DMS79 (cell line): ENCODE data around the gene SPG7.
A peak's percentile ranks its signal among the peaks of the same experiment; 100 is the strongest.

ENCODE experiments used
- DNase-seq: peaks from one replicate; lab custom pipeline; 2025; lab: John Stamatoyannopoulos, UW

The SPG7 gene

GRCh38 chr16:89547291-89547690, 39.1 kb downstream of the SPG7 start:
- DNase-seq, result no peak

DNA sequence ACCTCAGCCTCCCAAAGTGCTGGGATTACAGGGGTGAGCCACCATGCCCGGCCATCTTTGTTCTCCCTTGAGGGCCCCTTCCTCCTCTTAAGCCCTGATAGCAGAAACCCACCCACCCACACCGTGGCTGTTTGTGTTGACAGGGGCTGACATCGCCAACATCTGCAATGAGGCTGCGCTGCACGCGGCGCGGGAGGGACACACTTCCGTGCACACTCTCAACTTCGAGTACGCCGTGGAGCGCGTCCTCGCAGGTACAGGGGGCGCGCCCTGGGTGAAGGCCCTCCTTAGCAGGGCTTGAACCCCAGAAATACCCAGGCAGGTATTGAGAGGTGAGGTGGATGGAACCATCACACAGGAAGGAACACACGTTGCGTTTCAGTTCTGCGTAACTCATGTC, 39.7 kb downstream of the SPG7 start:
- no peak for DNase-seq

DNA sequence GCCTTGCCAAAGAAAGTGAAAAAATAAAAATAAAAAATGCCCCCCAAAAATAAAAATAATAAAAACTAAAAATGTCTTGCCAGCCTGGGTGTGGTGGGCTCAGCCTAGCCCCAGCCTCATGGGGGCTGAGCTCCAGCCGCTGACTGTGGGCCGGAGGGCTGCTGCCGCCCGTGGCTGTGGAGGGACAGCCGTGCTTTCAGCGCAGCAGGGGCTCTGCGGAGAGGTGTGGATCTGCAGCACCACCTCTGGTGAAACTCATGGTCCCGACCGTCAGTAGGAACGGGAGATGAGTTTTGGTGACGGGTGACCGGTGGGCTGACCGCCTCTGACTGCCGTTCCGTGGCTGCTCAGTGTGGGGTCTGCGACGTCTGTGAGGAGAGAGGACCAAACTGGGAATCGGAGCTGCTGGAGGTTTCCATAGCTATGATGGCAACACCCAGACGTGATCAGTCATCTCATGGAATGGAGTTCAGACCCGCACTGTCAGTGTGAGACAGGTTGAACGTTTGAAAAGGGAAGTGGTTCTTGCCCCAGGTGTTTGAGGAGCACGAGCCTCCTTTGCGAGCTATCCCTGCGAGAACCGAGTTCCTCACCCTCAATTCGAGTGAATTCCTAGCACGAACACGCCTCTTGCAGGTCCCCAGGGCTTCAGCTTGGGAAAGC, 40.3 kb downstream of the SPG7 start:
- DNase-seq, result no peak

DNA sequence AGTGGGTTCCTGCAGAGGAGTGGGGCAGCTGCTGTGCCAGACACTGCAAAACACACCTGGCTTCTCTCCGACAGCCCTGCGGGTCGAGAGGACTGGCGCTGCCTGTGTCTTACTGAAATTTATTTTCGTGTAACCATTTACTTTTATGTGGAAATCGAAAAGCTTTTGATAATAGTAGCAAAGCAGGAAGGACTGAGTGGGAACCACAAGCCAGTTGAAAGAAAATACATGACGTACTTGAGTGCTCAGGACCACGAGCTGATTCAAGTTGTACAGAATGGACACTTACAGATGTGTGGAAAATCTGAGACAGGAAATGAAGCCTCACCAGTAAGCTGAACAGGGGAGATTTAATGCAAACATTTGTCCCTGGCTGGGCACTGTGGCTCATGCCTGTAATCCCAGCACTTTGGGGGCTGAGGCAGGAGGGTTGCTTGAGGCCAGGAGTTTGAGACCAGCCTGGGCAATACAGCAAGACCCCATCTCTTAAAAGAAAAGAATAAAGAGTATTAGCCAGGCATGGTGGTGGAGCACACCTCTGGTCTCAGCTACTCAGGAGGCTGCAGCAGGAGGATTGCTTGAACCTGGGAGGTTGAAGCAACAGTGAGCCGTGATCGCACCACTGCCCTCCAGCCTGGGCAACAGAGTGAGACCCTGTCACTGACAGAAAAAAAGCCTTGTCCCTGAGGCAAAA, 41.0 kb downstream of the SPG7 start:
- DNase-seq, result no peak

GRCh38 chr16:89550421-89551007, 42.3 kb downstream of the SPG7 start:
- DNase-seq, result no peak

DNA sequence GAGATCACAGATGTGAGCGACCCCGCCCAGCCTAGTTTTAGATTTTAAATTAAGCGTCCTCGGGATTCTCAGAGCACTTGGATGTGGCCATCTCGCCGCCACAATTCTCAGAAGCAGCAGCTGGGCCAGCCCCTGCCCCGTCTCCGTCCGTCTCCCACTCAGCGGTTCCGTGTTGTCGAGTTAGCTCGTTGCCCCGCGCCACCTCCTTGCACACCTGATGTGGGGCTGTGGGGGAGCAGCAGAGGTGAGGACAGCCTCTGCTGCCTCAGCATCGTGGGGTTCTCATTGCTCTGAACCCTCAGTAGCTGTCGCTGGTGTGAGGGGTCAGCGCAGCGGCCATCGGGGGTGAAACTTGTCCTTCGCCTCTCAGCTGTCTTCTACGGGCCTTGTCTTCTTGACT, 44.1 kb downstream of the SPG7 start:
- no peak for DNase-seq

DNA sequence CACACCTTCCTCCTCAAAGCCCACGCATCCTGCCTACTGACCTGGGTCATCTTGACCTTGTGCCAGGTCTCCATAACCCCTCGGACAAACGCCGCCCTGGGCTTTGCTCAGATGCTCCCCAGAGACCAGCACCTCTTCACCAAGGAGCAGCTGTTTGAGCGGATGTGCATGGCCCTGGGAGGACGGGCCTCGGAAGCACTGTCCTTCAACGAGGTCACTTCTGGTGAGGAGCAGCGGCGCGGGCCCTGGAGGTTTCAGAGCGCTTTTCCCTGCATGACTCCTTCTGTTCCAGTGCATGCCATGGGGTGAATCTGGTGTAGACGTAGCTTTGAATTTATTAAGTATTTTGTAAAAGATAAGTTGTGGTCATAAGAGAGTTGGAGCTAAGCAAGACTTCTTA, 44.7 kb downstream of the SPG7 start:
- no peak for DNase-seq

DNA sequence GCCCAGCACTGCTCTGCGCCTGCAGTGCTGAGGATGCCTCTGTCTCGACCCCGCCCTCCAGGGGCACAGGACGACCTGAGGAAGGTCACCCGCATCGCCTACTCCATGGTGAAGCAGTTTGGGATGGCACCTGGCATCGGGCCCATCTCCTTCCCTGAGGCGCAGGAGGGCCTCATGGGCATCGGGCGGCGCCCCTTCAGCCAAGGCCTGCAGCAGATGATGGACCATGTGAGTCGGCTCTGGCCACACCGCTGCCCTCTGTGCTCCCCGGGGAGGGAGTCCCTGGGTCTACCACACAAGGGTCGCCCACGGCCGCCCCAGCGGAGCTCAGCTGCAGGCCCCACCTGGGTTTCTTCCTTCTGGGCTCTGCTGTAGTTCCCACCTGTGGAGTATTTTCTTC, 45.5 kb downstream of the SPG7 start:
- no peak for DNase-seq

DNA sequence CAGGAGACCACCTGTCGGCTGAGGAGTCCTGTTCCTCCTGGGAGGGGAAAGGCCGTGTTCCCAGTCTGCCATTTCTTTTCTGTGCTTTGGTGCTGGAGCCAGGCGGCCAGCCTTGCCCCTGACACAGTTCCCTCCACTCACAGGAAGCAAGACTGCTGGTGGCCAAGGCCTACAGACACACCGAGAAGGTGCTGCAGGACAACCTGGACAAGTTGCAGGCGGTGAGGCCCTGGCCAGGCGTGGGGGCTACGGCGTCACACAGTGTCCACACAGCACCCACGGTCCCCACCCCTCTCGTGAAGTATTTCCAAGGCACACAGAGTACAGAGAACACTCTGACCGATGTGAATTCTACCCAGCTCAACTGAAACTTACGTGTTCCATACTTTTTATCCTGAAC, 46.1 kb downstream of the SPG7 start:
- DNase-seq, result no peak

DNA sequence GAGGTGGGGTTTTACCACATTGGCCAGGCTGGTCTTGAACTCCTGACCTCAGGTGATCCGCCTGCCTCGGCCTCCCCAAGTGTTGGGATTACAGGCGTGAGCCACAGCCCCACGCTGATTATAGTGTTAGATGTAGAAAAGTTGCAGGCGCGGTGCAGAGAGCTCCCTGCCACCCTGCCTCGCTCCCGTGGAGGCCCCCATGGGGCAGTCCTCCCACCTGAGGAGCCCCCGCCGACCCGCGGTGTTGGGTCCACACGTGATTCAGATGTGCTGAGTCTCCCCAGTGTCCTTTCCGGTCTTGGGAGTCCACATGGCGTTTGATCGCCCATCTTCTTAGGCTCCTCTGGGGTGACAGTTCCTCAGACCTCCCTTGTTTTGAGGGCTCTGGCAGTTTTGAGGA, 47.1 kb downstream of the SPG7 start:
- no peak for DNase-seq

- DNase-seq, result no peak
Observed at GRCh38 chr16:89555780-89556179, 47.6 kb downstream of the SPG7 start.

DNA sequence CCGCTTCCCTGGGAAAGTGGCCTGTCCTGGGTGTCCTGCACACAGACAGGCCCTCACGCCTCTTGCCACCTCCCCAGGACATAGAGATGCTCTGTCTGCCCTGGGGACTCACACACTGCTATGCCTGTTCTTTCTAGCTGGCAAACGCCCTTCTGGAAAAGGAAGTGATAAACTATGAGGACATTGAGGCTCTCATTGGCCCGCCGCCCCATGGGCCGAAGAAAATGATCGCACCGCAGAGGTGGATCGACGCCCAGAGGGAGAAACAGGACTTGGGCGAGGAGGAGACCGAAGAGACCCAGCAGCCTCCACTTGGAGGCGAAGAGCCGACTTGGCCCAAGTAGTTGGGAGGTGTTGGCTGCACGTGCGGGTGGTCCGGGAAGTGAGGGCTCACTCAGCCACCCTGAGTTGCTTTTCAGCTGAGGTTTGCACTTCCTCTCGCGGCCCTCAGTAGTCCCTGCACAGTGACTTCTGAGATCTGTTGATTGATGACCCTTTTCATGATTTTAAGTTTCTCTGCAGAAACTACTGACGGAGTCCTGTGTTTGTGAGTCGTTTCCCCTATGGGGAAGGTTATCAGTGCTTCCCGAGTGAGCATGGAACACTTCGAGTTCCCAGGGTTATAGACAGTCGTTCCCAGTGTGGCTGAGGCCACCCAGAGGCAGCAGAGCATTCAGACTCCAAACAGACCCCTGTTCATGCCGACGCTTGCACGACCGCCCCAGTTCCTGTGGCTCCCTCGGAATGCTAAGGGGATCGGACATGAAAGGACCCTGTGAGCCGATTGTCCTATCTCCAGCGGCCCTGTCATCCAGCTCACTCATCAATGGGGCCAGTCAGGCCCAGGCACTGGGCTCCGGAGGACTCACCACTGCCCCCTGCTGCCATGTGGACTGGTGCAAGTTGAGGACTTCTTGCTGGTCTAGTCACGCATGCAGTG, 48.8 kb downstream of the SPG7 start:
- DNase-seq, result no peak

DNA sequence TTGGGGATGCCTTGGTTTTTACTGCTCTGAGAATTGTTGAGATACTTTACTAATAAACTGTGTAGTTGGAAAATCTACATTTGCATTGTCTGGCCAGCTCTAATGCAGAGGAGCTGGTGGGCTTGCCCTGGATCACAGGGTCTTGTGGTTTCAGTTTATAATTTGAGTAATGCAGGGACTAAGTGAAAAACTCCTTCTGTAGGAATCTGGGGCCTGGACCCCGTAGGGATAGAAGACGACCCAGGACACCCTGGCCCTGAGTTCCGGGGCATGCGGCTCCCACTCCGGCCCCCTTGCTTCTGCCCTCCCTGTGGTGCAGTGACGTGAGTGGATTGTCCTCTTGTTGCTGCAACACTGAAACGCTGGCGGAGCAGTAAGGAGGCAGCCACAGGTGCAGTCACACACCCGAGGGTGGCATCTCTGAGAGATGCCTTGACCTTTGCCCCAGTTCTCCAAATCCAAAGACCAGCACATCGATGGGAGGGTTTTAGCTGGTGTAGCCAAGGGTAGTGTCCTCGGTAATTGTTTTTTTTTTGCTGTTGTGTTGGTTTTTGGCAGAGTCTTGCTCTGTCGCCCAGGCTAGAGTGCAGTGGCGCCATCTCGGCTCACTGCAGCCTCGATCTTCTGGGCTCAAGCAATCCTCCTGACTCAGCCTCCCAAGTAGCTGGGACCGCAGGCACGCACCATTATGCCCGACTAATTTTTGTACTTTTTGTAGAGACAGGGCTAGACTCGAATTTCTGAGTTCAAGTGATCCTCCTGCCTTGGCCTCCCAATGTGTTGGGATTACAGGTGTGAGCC, 49.7 kb downstream of the SPG7 start:
- no peak for DNase-seq

GRCh38 chr16:89560378-89561141, 52.4 kb downstream of the SPG7 start, which contains the start of gene RPL13:
TSS of gene RPL13 (plus strand) at chr16:89560682. CDS start at chr16:89560960, 278 bp downstream.
- peak; percentile 68 for DNase-seq

DNA sequence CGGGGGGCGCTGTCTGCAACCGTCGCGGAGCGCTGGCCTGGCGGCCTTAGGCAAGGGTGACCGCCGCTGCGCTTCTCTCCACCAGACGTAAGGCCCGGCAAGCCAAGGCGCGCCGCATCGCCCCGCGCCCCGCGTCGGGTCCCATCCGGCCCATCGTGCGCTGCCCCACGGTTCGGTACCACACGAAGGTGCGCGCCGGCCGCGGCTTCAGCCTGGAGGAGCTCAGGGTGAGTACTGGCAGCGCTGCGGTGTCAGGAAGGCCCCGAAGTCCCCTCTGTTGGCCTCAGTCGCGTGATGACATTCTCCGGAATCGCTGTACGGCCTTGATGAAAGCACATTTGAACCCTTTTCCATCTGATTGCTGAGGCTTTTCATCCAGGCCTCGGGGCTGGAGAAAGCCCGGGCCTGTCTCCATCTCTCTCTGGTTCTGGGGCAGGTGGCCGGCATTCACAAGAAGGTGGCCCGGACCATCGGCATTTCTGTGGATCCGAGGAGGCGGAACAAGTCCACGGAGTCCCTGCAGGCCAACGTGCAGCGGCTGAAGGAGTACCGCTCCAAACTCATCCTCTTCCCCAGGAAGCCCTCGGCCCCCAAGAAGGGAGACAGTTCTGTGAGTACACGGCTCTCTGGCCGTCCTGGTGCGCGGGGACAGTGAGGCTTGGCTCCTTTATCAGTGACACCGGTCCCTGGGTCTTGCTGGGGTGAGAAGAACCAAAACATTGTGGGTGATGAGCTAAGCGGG, 53.1 kb downstream of the SPG7 start:
- DNase-seq, result no peak

DNA sequence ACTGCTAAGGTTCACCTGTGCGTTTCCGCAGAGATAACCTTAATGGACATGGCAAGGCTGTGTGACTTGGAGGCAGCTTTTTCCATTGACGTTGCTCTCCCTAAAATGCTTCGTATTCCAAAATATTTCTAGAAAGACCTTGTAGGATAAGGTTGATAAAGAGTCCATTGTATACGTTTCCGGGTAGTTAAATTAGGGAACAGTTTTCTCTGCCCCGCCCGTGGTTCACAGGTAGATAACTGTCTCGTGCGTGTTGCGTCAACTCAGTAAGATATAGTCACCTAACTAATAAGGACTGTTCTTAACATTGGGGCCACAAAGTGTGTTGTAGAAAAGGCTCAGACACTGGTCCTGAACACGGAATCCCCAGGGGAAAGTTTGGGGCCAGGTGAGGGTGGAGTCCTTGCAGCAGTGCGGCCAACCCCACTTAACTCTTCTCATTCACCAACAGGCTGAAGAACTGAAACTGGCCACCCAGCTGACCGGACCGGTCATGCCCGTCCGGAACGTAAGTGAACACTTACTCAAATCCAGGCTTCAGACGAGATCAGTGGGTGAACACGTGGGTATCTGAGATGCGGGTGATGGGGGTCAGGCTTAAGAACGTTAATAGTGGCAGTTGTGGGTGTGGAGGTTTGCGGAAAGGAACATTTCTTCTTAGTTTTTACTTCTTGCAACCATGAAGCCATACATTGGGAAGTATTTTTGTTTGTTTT, 53.8 kb downstream of the SPG7 start:
- DNase-seq, result no peak

GRCh38 chr16:89562939-89563338, 54.7 kb downstream of the SPG7 start:
- no peak for DNase-seq

DNA sequence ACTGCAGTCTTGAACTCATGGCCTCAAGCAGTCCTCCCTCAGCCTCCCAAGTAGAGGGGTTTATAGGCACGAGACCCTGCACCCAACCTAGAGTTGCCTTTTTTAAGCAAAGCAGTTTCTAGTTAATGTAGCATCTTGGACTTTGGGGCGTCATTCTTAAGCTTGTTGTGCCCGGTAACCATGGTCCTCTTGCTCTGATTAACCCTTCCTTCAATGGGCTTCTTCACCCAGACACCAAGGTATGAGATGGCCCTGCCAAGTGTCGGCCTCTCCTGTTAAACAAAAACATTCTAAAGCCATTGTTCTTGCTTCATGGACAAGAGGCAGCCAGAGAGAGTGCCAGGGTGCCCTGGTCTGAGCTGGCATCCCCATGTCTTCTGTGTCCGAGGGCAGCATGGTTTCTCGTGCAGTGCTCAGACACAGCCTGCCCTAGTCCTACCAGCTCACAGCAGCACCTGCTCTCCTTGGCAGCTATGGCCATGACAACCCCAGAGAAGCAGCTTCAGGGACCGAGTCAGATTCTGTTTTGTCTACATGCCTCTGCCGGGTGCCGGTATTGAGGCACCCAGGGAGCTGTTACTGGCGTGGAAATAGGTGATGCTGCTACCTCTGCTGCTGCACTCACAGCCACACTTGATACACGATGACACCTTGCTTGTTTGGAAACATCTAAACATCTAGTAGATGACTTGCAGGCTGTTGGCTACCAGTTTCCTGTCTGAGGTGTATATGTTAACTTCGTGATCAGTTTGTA, 55.6 kb downstream of the SPG7 start:
- no peak for DNase-seq
